ENCODE measurements around the gene SCT.

The SCT gene

GRCh38 chr11:576811-577610 lies 50.0 kb downstream of the SCT start:
- Histone ChIP-seq H3K36me3 (ENCODE audit: control insufficient read depth in 1 of 2, insufficient read depth in 2 of 2, low read length in 2 of 2) (peaks cover 5 to 6% of the 10 kb centered on the region in 2 donors), H3K27ac (ENCODE audit: low read length) (peak overlapping the region; percentile 64), H3K4me1 (ENCODE audit: control insufficient read depth in 1 of 2, insufficient read depth in 2 of 2, low read length in 2 of 2) (peaks cover 23 to 55% of the 10 kb centered on the region in 2 donors), H3K27me3 (ENCODE audit: low read depth, low read length) (no peaks in the 10 kb centered on the region), H3K4me3 (ENCODE audit: low read depth in 1 of 2, low read length in 2 of 2) (peak overlapping the region; percentile 85 to 93), H3K9me3 (ENCODE audit: control insufficient read depth in 1 of 2, low read length in 2 of 2) (no peaks in the 10 kb centered on the region)
